Neural cell (in vitro differentiated cells): ENCODE data around the gene CTCF. TPM values are rescaled to one million over a fixed set of nuclear protein-coding genes. Genes with fewer than 3 reads are reported as not detected.

Experiments
- H2AFZ ChIP-seq: fragments of 200-600, 300-800 bp; sonication (generic), shearing (Covaris generic); 2 replicates; pipeline ENCODE4 v1.6.0; 2014; ENCODE audit warnings: low read depth, mild to moderate bottlenecking, antibody characterized with exemption, low read length, moderate library complexity
- H3F3A ChIP-seq: fragments of 200-600 bp; shearing (Covaris generic); 2 replicates; pipeline ENCODE4 v1.6.1; 2016; ENCODE audit warnings: mild to moderate bottlenecking, moderate library complexity, mixed read lengths, antibody characterized with exemption, low read length; ENCODE audit not compliant: insufficient read depth, poor library complexity, severe bottlenecking
- H3K27ac ChIP-seq: fragments of 200-600, 300-800 bp; sonication (generic), shearing (Covaris generic); 2 replicates; pipeline ENCODE4 v1.5.1; 2014; ENCODE audit warnings: mild to moderate bottlenecking, low read length, moderate library complexity
- H3K27me3 ChIP-seq: fragments of 300-800, 200-600 bp; sonication (generic), shearing (Covaris generic); 2 replicates; pipeline ENCODE4 v1.6.0; 2014; ENCODE audit warnings: mild to moderate bottlenecking, low read depth, low read length, moderate library complexity; ENCODE audit not compliant: insufficient read depth
- H3K36me3 ChIP-seq: fragments of 300-800, 200-600 bp; sonication (generic), shearing (Covaris generic); 2 replicates; pipeline ENCODE4 v1.5.1; 2014; ENCODE audit warnings: mild to moderate bottlenecking, antibody characterized with exemption, low read length, moderate library complexity; ENCODE audit not compliant: insufficient read depth
- H3K4me2 ChIP-seq: fragments of 300-800, 200-600 bp; sonication (generic), shearing (Covaris generic); 2 replicates; pipeline ENCODE4 v1.6.0; 2014; ENCODE audit warnings: mild to moderate bottlenecking, low read length
- H3K4me3 ChIP-seq: fragments of 300-800, 200-600 bp; sonication (generic), shearing (Covaris generic); 2 replicates; pipeline ENCODE4 v1.5.1; 2014; ENCODE audit warnings: mild to moderate bottlenecking, low read length, moderate library complexity
- H3K79me2 ChIP-seq: fragments of 200-600 bp; shearing (Covaris generic); replicated peaks from 2 replicates; pipeline ENCODE4 v1.6.0; 2014; ENCODE audit warnings: mild to moderate bottlenecking, low read length, moderate library complexity; ENCODE audit not compliant: insufficient read depth
- H3K9ac ChIP-seq: fragments of 300-800, 200-600 bp; sonication (generic), shearing (Covaris generic); 2 replicates; pipeline ENCODE4 v1.6.1; 2016; ENCODE audit warnings: mild to moderate bottlenecking, low read length, mixed read lengths
- H3K9me2 ChIP-seq: fragments of 200-600 bp; shearing (Covaris generic); 2 replicates; pipeline ENCODE4 v1.6.1; 2016; ENCODE audit warnings: mild to moderate bottlenecking, low read length, mixed read lengths; ENCODE audit not compliant: insufficient read depth
- H3K9me3 ChIP-seq: fragments of 200-600, 300-800 bp; sonication (generic), shearing (Covaris generic); 2 replicates; pipeline ENCODE4 v1.6.1; 2016; ENCODE audit warnings: mild to moderate bottlenecking, mixed run types, low read length, moderate library complexity, mixed read lengths
- H4K20me1 ChIP-seq: fragments of 200-600 bp; shearing (Covaris generic); 2 replicates; pipeline ENCODE4 v1.6.1; 2016; ENCODE audit warnings: mild to moderate bottlenecking, mixed run types; ENCODE audit not compliant: insufficient read depth
- CTCF ChIP-seq: fragments of 450-650 bp; IDR thresholded peaks from 2 replicates; pipeline ENCODE4 v1.5.1; 2014; ENCODE audit warnings: antibody characterized with exemption, mild to moderate bottlenecking, moderate library complexity; ENCODE audit not compliant: poor library complexity, severe bottlenecking
- EP300 ChIP-seq: fragments of 450-650 bp; conservative IDR thresholded peaks from 2 replicates; pipeline ENCODE4 v1.6.1; 2014; ENCODE audit warnings: antibody characterized with exemption, mild to moderate bottlenecking, moderate library complexity; ENCODE audit not compliant: poor library complexity, severe bottlenecking
- EZH2 ChIP-seq: fragments of 200-600, 300-800 bp; shearing (Covaris generic), sonication (generic); IDR thresholded peaks from 2 replicates; pipeline ENCODE4 v1.6.1; 2014; ENCODE audit warnings: antibody characterized with exemption, low read length, borderline replicate concordance, mild to moderate bottlenecking; ENCODE audit not compliant: insufficient read depth, poor library complexity, severe bottlenecking
- MXI1 ChIP-seq: fragments of 450-650 bp; conservative IDR thresholded peaks from 2 replicates; pipeline ENCODE4 v1.6.1; 2014; ENCODE audit warnings: antibody characterized with exemption, mild to moderate bottlenecking; ENCODE audit not compliant: poor library complexity, severe bottlenecking
- POLR2AphosphoS5 ChIP-seq: IDR thresholded peaks from 2 replicates; pipeline ENCODE4 v1.6.1; 2012
- RAD21 ChIP-seq: fragments of 450-650 bp; conservative IDR thresholded peaks from 2 replicates; pipeline ENCODE4 v1.6.1; 2014; ENCODE audit warnings: antibody characterized with exemption, mild to moderate bottlenecking, moderate library complexity
- SMC3 ChIP-seq: fragments of 450-650 bp; conservative IDR thresholded peaks from 2 replicates; pipeline ENCODE4 v1.6.1; 2014; ENCODE audit warnings: antibody characterized with exemption, mild to moderate bottlenecking, moderate library complexity; ENCODE audit not compliant: poor library complexity
- TAF1 ChIP-seq: IDR thresholded peaks from 2 replicates; pipeline ENCODE4 v1.6.1; 2012; ENCODE audit warnings: low read depth
- polyA plus RNA-seq: library from polyadenylated mRNA; depleted of rRNA; stranded (reverse); fragments of >200 nt; gene quantifications from 2 replicates; pipeline ENCODE4 v1.2.3, GENCODE V29; 2014
- TF ChIP-seq, protein P1 (sequence below): IDR thresholded peaks from 2 replicates; pipeline ENCODE4 v1.6.1; 2012; ENCODE audit warnings: borderline replicate concordance

CTCF gene
- polyA plus RNA-seq, 1 donor from 2014 or later, result 42.8 TPM

GRCh38 chr16:67683767-67684166 lies 121.4 kb downstream of the CTCF start:
- no peaks in the 10 kb centered on the region for H3K9me2 ChIP-seq
- no peak overlapping the region for H3K4me3 ChIP-seq
- peaks cover 3% of the 10 kb centered on the region for H3K79me2 ChIP-seq
- no peak overlapping the region for H3K9ac ChIP-seq
- no peaks in the 10 kb centered on the region for H3K9me3 ChIP-seq
- H3K27me3 ChIP-seq, result no peaks in the 10 kb centered on the region
- H3K36me3 ChIP-seq, result peaks cover 7% of the 10 kb centered on the region
- TF ChIP-seq, protein P1, sequence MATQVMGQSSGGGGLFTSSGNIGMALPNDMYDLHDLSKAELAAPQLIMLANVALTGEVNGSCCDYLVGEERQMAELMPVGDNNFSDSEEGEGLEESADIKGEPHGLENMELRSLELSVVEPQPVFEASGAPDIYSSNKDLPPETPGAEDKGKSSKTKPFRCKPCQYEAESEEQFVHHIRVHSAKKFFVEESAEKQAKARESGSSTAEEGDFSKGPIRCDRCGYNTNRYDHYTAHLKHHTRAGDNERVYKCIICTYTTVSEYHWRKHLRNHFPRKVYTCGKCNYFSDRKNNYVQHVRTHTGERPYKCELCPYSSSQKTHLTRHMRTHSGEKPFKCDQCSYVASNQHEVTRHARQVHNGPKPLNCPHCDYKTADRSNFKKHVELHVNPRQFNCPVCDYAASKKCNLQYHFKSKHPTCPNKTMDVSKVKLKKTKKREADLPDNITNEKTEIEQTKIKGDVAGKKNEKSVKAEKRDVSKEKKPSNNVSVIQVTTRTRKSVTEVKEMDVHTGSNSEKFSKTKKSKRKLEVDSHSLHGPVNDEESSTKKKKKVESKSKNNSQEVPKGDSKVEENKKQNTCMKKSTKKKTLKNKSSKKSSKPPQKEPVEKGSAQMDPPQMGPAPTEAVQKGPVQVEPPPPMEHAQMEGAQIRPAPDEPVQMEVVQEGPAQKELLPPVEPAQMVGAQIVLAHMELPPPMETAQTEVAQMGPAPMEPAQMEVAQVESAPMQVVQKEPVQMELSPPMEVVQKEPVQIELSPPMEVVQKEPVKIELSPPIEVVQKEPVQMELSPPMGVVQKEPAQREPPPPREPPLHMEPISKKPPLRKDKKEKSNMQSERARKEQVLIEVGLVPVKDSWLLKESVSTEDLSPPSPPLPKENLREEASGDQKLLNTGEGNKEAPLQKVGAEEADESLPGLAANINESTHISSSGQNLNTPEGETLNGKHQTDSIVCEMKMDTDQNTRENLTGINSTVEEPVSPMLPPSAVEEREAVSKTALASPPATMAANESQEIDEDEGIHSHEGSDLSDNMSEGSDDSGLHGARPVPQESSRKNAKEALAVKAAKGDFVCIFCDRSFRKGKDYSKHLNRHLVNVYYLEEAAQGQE, result no peak
- TF ChIP-seq EZH2 (no peak), MXI1 (no peak), POLR2AphosphoS5 (no peak), SMC3 (no peak), TAF1 (no peak), CTCF (no peak), EP300 (no peak), RAD21 (no peak)
- H3F3A ChIP-seq, result no peaks in the 10 kb centered on the region
- H2AFZ ChIP-seq, result no peak overlapping the region
- no peak overlapping the region for H3K27ac ChIP-seq
- no peaks in the 10 kb centered on the region for H4K20me1 ChIP-seq
- no peak overlapping the region for H3K4me2 ChIP-seq

DNA sequence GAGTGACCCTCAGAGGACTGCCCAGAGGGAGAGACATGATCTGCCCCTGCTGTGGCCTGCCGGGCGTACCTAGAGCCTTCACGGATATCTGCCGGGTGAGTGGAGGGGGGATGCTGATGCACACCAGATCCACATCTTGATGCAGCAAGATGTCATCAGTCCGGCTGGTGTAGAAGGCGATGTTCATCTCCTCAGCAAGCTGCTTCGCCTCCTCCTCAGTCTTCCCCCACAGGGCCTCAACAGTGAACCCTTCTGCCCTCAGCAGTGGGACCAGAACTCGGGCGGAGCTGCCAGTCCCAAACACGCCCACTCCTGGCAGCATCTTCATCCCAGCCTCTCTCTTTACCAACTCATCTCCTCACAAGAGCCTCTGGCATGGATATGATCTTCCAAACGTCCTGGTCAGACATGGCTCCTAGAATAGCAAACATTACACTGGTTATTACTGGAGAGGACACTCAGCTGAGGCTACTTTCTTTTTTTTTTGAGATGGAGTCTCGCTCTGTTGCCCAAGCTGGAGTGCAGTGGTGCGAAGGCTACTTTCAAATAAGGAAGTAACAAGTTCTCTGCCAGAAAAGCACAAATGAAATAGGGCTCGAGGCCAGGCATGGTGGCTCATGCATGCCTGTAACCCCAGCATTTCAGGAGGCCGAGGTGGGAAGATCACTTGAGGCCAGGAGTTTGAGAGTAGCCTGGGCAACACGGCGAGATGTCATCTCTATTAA lies 123.2 kb downstream of the CTCF start:
- TF ChIP-seq SMC3 (no peak), MXI1 (no peak), RAD21 (no peak), POLR2AphosphoS5 (no peak), EP300 (no peak), TAF1 (no peak), CTCF (no peak), EZH2 (no peak)
- TF ChIP-seq, protein P1, result no peak
- Histone ChIP-seq H3F3A (no peaks in the 10 kb centered on the region), H3K79me2 (peaks cover 3% of the 10 kb centered on the region), H3K9me3 (no peaks in the 10 kb centered on the region), H3K27me3 (no peaks in the 10 kb centered on the region), H3K36me3 (peaks cover 7% of the 10 kb centered on the region), H3K9me2 (no peaks in the 10 kb centered on the region), H3K27ac (no peak overlapping the region), H3K4me2 (no peak overlapping the region), H3K4me3 (no peak overlapping the region), H3K9ac (no peak overlapping the region), H2AFZ (no peak overlapping the region), H4K20me1 (no peaks in the 10 kb centered on the region)
